ENCODE data around the gene MMRN2.

DNA sequence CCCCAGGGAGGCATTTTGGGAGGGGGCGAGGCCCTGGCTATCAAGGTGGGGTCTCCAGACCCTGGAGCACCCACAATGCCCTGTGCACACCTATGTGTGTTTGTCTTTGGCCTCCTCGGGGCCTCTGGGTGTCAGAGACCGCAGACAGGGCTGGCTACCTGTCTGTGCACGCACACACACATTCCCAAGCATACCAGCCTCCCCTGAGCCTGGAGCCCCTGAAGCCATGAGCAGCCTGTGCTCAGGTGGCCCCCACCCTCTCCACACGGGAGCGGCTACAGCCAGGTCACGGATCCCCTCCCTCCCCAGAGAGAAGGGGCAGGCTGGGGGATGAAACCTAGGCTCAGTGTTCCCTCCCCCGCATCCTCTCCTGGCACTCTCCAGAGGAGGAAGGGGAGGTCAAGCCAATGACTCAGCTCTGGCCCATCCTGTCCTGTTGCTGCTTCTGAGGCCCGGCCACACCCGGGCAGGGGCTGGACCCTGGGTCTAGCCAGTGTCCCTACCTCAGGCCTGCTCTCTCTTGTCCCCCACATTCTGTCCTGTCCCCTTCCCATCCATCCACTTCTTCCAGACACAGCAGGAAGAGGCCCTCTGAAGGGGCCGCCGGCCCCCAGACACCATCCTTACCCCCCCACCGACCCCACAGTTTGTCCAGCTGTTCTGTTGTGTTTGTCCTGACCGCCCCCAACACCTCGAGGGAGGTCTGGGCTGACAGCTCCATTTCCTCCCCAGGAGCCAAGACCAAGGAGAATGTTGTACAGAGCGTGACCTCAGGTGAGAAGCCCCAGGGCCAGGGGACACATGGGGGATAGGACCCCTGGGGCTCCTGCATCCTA, 1.7 kb upstream of the MMRN2 start:
- no peak for TF ChIP-seq EP300 (IDR thresholded peaks at IDR 0.05; ENCODE audit: borderline replicate concordance)
- no peak for TF ChIP-seq CREB1 (IDR thresholded peaks at IDR 0.05; ENCODE audit: low read depth)
- TF ChIP-seq, protein P1, sequence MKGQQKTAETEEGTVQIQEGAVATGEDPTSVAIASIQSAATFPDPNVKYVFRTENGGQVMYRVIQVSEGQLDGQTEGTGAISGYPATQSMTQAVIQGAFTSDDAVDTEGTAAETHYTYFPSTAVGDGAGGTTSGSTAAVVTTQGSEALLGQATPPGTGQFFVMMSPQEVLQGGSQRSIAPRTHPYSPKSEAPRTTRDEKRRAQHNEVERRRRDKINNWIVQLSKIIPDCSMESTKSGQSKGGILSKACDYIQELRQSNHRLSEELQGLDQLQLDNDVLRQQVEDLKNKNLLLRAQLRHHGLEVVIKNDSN (IDR thresholded peaks at IDR 0.05): no peak
- no peak for TF ChIP-seq RAD21 (IDR thresholded peaks at IDR 0.05; ENCODE audit: low read depth)
- TF ChIP-seq REST (IDR thresholded peaks at IDR 0.05; ENCODE audit: low read depth): no peak
- no peak for TF ChIP-seq MAX (IDR thresholded peaks at IDR 0.05)
- TF ChIP-seq TAF1 (IDR thresholded peaks at IDR 0.05; ENCODE audit: low read depth): no peak
- TF ChIP-seq EGR1 (IDR thresholded peaks at IDR 0.05): no peak
- no peak for TF ChIP-seq FOXM1 (IDR thresholded peaks at IDR 0.05; ENCODE audit: borderline replicate concordance, low read depth)
- no peak for TF ChIP-seq TEAD4 (IDR thresholded peaks at IDR 0.05)
- no peak for TF ChIP-seq CEBPB (IDR thresholded peaks at IDR 0.05)

Data from Ishikawa (cell line).